Transverse colon (tissue), 3 donors: Measurements from ENCODE around the gene SLFN12L.

Experiments
- POLR2A ChIP-seq: fragments of 450-650 bp; IDR thresholded peaks from one replicate; pipeline ENCODE4 v1.6.1; 2016; ENCODE audit warnings: antibody characterized with exemption, mild to moderate bottlenecking, moderate library complexity
- POLR2AphosphoS5 ChIP-seq, 3 donors: sonication (generic); formaldehyde crosslinking; IDR thresholded peaks; one replicate each; pipeline ENCODE4 v1.6.1; 2016; ENCODE audit warnings: antibody characterized with exemption in 3 of 3

- no peak for TF ChIP-seq POLR2A
- no peak for TF ChIP-seq POLR2AphosphoS5 (IDR thresholded peaks at IDR 0.05)
These were observed 7.6 kb downstream of the SLFN12L start for GRCh38 chr17:35529866-35530265.
